ENCODE results near the gene YARS1. TPM values are rescaled to one million over a fixed set of nuclear protein-coding genes. Genes with fewer than 3 reads are reported as not detected.

Gene YARS1
- total and polyA plus RNA-seq, 4 donors: 31.6 to 94.0 (median 52.6) TPM

DNA sequence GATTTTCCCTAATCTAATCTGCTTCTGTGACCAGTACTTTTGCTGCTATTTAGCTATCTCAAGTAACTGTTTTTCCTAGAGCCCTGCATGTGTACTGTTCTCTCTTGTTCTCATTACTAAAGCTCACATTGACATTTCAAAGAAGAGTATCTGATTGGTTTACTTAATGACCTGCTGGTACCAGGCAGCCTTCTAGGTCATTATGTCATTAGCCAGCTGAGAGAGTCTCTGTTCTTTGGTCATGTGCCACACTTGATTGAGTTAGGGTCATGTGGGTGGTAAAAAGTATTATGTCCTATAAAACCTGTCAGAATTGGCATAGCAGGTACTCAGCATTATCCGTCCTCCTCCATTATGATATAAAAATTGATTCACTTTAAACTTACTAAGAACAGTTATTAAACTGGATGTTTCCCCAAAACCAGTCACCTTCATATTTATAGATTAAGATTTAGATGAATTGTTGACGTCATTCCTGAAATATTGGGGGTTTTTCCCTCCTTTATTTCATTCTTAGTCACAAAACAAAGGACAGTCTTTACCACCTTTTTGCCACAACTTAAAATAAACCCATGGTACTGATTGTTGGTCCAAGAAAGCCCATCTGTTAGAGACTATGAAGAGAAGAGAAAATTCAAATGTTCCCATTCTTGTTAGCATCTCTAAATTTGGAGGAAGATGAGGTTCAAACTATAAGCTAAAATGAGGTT lies 31.4 kb upstream of the YARS1 start (continued):
- TF ChIP-seq, protein P1, sequence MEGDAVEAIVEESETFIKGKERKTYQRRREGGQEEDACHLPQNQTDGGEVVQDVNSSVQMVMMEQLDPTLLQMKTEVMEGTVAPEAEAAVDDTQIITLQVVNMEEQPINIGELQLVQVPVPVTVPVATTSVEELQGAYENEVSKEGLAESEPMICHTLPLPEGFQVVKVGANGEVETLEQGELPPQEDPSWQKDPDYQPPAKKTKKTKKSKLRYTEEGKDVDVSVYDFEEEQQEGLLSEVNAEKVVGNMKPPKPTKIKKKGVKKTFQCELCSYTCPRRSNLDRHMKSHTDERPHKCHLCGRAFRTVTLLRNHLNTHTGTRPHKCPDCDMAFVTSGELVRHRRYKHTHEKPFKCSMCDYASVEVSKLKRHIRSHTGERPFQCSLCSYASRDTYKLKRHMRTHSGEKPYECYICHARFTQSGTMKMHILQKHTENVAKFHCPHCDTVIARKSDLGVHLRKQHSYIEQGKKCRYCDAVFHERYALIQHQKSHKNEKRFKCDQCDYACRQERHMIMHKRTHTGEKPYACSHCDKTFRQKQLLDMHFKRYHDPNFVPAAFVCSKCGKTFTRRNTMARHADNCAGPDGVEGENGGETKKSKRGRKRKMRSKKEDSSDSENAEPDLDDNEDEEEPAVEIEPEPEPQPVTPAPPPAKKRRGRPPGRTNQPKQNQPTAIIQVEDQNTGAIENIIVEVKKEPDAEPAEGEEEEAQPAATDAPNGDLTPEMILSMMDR (IDR thresholded peaks at IDR 0.05; ENCODE audit: low read depth, low read length, missing input control): no peak

- Histone ChIP-seq H3K27me3 (ENCODE audit: control insufficient read depth in 4 of 4, insufficient read depth in 4 of 4, low read length in 3 of 4) (no peaks in the 10 kb centered on the region), H3K9ac (ENCODE audit: low read depth in 1 of 2, low read length in 2 of 2) (no peak overlapping the region), H3K27ac (ENCODE audit: low read depth in 1 of 2, low read length in 2 of 2) (no peak overlapping the region), H3K4me3 (ENCODE audit: low read depth in 1 of 3, low read length in 3 of 3) (no peak overlapping the region), H3K9me3 (ENCODE audit: control insufficient read depth in 4 of 4, low read length in 3 of 4) (no peaks in the 10 kb centered on the region), H3K4me1 (ENCODE audit: control insufficient read depth in 4 of 4, insufficient read depth in 4 of 4, low read length in 3 of 4) (peaks cover 1 to 22% (median 18%) of the 10 kb centered on the region in 4 donors), H3K36me3 (ENCODE audit: control insufficient read depth in 4 of 4, insufficient read depth in 3 of 4, low read depth in 1 of 4, low read length in 3 of 4) (peaks cover 7 to 20% (median 17%) of the 10 kb centered on the region in 4 donors)
- WGBS: 33% methylated on average over 1 of the region's 1 CpG
- no peak for DNase-seq (ENCODE audit: low spot score)
- no peak for TF ChIP-seq FOXA2 (IDR thresholded peaks at IDR 0.05)
- TF ChIP-seq EGR1 (IDR thresholded peaks at IDR 0.05; ENCODE audit: low read depth in 2 of 2): no peak
- no peak for TF ChIP-seq GABPA (IDR thresholded peaks at IDR 0.05 in 1 of 2, conservative IDR thresholded peaks at IDR 0.05 in 1 of 2)
- peak; percentile 43 to 49 for TF ChIP-seq RXRA (IDR thresholded peaks at IDR 0.05)
- peak; percentile 14 for TF ChIP-seq SP1 (IDR thresholded peaks at IDR 0.05)
- peak; percentile 15 for TF ChIP-seq MAX (IDR thresholded peaks at IDR 0.05)
- TF ChIP-seq, protein P2, sequence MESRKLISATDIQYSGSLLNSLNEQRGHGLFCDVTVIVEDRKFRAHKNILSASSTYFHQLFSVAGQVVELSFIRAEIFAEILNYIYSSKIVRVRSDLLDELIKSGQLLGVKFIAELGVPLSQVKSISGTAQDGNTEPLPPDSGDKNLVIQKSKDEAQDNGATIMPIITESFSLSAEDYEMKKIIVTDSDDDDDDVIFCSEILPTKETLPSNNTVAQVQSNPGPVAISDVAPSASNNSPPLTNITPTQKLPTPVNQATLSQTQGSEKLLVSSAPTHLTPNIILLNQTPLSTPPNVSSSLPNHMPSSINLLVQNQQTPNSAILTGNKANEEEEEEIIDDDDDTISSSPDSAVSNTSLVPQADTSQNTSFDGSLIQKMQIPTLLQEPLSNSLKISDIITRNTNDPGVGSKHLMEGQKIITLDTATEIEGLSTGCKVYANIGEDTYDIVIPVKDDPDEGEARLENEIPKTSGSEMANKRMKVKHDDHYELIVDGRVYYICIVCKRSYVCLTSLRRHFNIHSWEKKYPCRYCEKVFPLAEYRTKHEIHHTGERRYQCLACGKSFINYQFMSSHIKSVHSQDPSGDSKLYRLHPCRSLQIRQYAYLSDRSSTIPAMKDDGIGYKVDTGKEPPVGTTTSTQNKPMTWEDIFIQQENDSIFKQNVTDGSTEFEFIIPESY (IDR thresholded peaks at IDR 0.05): no peak
- TF ChIP-seq YY1 (IDR thresholded peaks at IDR 0.05): no peak
- no peak for TF ChIP-seq JUND (IDR thresholded peaks at IDR 0.05)
- TF ChIP-seq HNF4A (conservative IDR thresholded peaks at IDR 0.05): peak; percentile 77 to 84
- no peak for TF ChIP-seq NR2F2 (IDR thresholded peaks at IDR 0.05)
- TF ChIP-seq HNF4G (IDR thresholded peaks at IDR 0.05): peak; percentile 31
- no peak for TF ChIP-seq ATF3 (IDR thresholded peaks at IDR 0.05)
- TF ChIP-seq TAF1 (conservative IDR thresholded peaks at IDR 0.05): no peak
- TF ChIP-seq FOXA1 (IDR thresholded peaks at IDR 0.05): no peak
- TF ChIP-seq RAD21 (IDR thresholded peaks at IDR 0.05): peak; percentile 22 to 23
- TF ChIP-seq, protein P1 (IDR thresholded peaks at IDR 0.05; ENCODE audit: low read depth, low read length, missing input control): no peak
- TF ChIP-seq REST (IDR thresholded peaks at IDR 0.05): no peak
Observed at GRCh38 chr1:32831878-32832277, 14.7 kb upstream of the YARS1 start.

Measured in liver (tissue), 9 donors.